Breast epithelium (tissue), 4 donors: ENCODE data around the gene RBM22. TPM values are rescaled to one million over a fixed set of nuclear protein-coding genes. Genes with fewer than 3 reads are reported as not detected.

Experiments
- DNase-seq, 2 donors: peaks; one replicate each; pipeline ENCODE4 v3.0.0-alpha.2; 2019; ENCODE audit warnings: low spot score in 2 of 2
- H3K27ac ChIP-seq, 2 donors: fragments of 200-600 bp; sonication (generic) in 1 of 2; one replicate each; pipeline ENCODE4 v1.5.1; 2016 to 2019; ENCODE audit warnings: mild to moderate bottlenecking in 1 of 2
- H3K27me3 ChIP-seq, 2 donors: fragments of 200-600 bp; sonication (generic) in 1 of 2; one replicate each; pipeline versions ENCODE4 v1.5.1 to v1.6.0; 2017 to 2019; ENCODE audit warnings: control low read depth in 1 of 2, mild to moderate bottlenecking in 1 of 2
- H3K36me3 ChIP-seq: fragments of 200-600 bp; one replicate; pipeline ENCODE4 v1.5.1; 2019
- H3K4me1 ChIP-seq, 2 donors: fragments of 200-600 bp; sonication (generic); one replicate each; pipeline ENCODE4 v1.5.1; 2016 to 2019; ENCODE audit warnings: control low read depth in 1 of 2
- H3K4me3 ChIP-seq, 3 donors: fragments of 200-600 bp; sonication (generic); 1 replicate in 2 of 3; 2 replicates in 1 of 3; pipeline ENCODE4 v1.5.1; 2016 to 2019; ENCODE audit warnings: mild to moderate bottlenecking in 3 of 3, moderate library complexity in 2 of 3
- H3K9me3 ChIP-seq, 2 donors: fragments of 200-600 bp; sonication (generic) in 1 of 2; one replicate each; pipeline ENCODE4 v1.5.1; 2016 to 2019; ENCODE audit warnings: control low read depth in 1 of 2
- CTCF ChIP-seq, 3 donors: fragments of 450-650 bp; IDR thresholded peaks; one replicate each; pipeline ENCODE4 v1.5.1; 2016 to 2017; ENCODE audit warnings: antibody characterized with exemption in 3 of 3, mild to moderate bottlenecking in 3 of 3, moderate library complexity in 3 of 3
- POLR2A ChIP-seq: fragments of 450-650 bp; IDR thresholded peaks from one replicate; pipeline ENCODE4 v1.6.1; 2016; ENCODE audit warnings: antibody characterized with exemption, mild to moderate bottlenecking, moderate library complexity
- POLR2AphosphoS5 ChIP-seq, 3 donors: sonication (generic); formaldehyde crosslinking; IDR thresholded peaks; one replicate each; pipeline ENCODE4 v1.6.1; 2017; ENCODE audit warnings: antibody characterized with exemption in 3 of 3
- intact Hi-C: fragments of 100-400 bp; cut with DNase I; formaldehyde crosslinking; loops from one replicate; pipeline ENCODE4 v1.15.1; 2023; ENCODE audit warnings: low total_unique reads
- total RNA-seq, 3 donors: library from RNA; depleted of rRNA; stranded (reverse); fragments of >200 nt; gene quantifications; one replicate each; pipeline ENCODE4 v1.1.0, GENCODE V29; 2016

Gene RBM22
- total RNA-seq, 3 donors from 2014 or later: 40.5 to 57.8 (median 44.9) TPM

DNA sequence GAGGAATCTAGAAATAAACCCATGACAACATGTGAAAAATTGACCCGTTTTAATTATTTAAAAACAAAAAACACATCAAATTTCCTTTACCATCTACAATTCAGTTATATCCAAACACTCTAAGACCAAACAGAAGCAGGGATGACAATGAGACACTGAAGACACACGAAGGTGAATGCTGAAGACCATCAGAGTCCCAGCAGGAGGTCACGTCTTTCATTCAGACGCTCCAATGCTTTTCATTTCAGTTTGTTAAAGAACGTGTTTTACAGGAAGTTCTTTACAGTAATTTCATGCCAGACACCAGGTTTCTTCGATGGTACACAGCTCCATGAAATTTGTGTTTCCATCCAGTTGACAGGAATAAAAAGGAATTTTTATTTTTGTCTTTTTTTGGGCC lies 10.1 kb downstream of the RBM22 start:
- H3K4me1 ChIP-seq: no peaks in the 10 kb centered on the region
- no peak overlapping the region for H3K4me3 ChIP-seq
- no peaks in the 10 kb centered on the region for H3K9me3 ChIP-seq
- H3K36me3 ChIP-seq: peaks cover 24% of the 10 kb centered on the region
- H3K27me3 ChIP-seq: no peaks in the 10 kb centered on the region
- no peak overlapping the region for H3K27ac ChIP-seq
- TF ChIP-seq POLR2AphosphoS5 (IDR thresholded peaks at IDR 0.05) (no peak), POLR2A (no peak), CTCF (IDR thresholded peaks at IDR 0.05) (no peak)
- intact Hi-C loops: no loop called here
- no peak for DNase-seq

GRCh38 chr5:150689120-150689519 lies 11.7 kb downstream of the RBM22 start:
- Histone ChIP-seq H3K4me1 (no peaks in the 10 kb centered on the region), H3K36me3 (peaks cover 24% of the 10 kb centered on the region), H3K27me3 (no peaks in the 10 kb centered on the region), H3K4me3 (no peak overlapping the region), H3K27ac (no peak overlapping the region), H3K9me3 (no peaks in the 10 kb centered on the region)
- DNase-seq: no peak
- TF ChIP-seq POLR2AphosphoS5 (IDR thresholded peaks at IDR 0.05) (no peak), POLR2A (no peak), CTCF (IDR thresholded peaks at IDR 0.05) (no peak)
- intact Hi-C loops: no loop called here

GRCh38 chr5:150676578-150676977 lies 24.3 kb downstream of the RBM22 start:
- H3K27ac ChIP-seq: no peak overlapping the region
- DNase-seq: no peak
- TF ChIP-seq POLR2AphosphoS5 (IDR thresholded peaks at IDR 0.05) (no peak), POLR2A (no peak), CTCF (IDR thresholded peaks at IDR 0.05) (no peak)
- H3K9me3 ChIP-seq: no peaks in the 10 kb centered on the region
- no peaks in the 10 kb centered on the region for H3K36me3 ChIP-seq
- H3K4me3 ChIP-seq: no peak overlapping the region
- intact Hi-C loops: no loop called here
- peaks cover 9 to 16% of the 10 kb centered on the region in 2 donors for H3K4me1 ChIP-seq
- H3K27me3 ChIP-seq: no peaks in the 10 kb centered on the region

- TF ChIP-seq POLR2A: no peak
- H3K27me3 ChIP-seq: no peaks in the 10 kb centered on the region
- H3K36me3 ChIP-seq: no peaks in the 10 kb centered on the region
- no peak for DNase-seq
- H3K4me3 ChIP-seq: no peak overlapping the region
- intact Hi-C loops: no loop called here
- peaks cover 9 to 16% of the 10 kb centered on the region in 2 donors for H3K4me1 ChIP-seq
- H3K27ac ChIP-seq: peak overlapping the region in 1 of 2 donors; percentile 72
- no peaks in the 10 kb centered on the region for H3K9me3 ChIP-seq
Observed at GRCh38 chr5:150675069-150675468, 25.8 kb downstream of the RBM22 start.

GRCh38 chr5:150674341-150674821 lies 26.5 kb downstream of the RBM22 start:
- Histone ChIP-seq H3K27ac (peak overlapping the region; percentile 10 to 72), H3K36me3 (no peaks in the 10 kb centered on the region), H3K27me3 (no peaks in the 10 kb centered on the region), H3K9me3 (no peaks in the 10 kb centered on the region), H3K4me3 (no peak overlapping the region), H3K4me1 (peaks cover 9 to 16% of the 10 kb centered on the region in 2 donors)
- intact Hi-C loops: no loop called here
- no peak for DNase-seq
- TF ChIP-seq POLR2A (no peak), POLR2AphosphoS5 (IDR thresholded peaks at IDR 0.05) (no peak)

DNA sequence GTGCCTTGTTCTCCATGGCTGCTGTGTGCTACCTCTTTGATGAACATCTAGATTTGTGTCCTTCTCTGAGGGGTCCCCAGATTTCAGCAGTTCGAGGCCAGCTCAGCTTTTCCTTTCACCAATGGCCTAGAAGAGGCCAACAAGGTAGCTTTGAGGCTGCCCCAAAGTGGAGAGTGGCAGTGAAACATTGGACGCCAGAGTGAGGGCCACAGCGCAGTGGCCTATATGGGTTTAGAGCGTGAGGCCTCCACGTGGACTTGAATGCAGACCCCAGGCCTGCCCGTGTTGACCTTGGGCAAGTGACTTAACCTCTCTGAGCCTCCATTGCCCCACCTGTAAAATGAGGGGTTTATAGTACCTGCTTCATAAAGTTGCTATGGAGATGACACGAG lies 28.0 kb downstream of the RBM22 start:
- Histone ChIP-seq H3K4me3 (peak overlapping the region in 2 of 3 donors; percentile 52 to 82), H3K27me3 (no peaks in the 10 kb centered on the region), H3K27ac (peak overlapping the region in 1 of 2 donors; percentile 72), H3K9me3 (no peaks in the 10 kb centered on the region), H3K36me3 (no peaks in the 10 kb centered on the region), H3K4me1 (peaks cover 9 to 16% of the 10 kb centered on the region in 2 donors)
- intact Hi-C loops: no loop called here
- TF ChIP-seq POLR2A: no peak
- TF ChIP-seq CTCF (IDR thresholded peaks at IDR 0.05): no peak
- TF ChIP-seq POLR2AphosphoS5 (IDR thresholded peaks at IDR 0.05): no peak
- no peak for DNase-seq
